Measurements from ENCODE around the gene TMEM154. TPM values are rescaled to one million over a fixed set of nuclear protein-coding genes. Genes with fewer than 3 reads are reported as not detected.

Gene TMEM154
- total and polyA plus RNA-seq, 9 donors: 0.11 to 1.5 (median 0.53) TPM

DNA sequence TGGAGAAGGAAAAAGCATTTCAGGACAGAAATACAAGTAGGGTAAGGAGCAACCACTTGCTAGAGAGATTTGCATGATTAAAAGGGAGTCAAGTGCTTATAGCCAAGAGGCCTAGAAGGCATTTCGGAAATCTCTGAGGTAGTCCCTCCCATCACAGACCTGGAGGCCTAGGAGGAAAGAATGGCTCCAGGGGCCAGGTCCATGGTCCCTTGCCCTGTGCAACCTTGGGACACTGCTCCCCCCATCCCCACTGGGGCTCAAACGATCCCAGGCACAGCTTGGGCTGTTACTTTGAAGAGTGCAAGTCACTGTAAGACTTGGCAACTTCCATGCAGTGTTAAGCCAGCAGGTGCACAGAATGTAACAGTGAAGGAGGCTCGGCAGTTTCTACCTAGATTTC is 92.7 kb downstream of the TMEM154 start:
- TF ChIP-seq, protein P1, sequence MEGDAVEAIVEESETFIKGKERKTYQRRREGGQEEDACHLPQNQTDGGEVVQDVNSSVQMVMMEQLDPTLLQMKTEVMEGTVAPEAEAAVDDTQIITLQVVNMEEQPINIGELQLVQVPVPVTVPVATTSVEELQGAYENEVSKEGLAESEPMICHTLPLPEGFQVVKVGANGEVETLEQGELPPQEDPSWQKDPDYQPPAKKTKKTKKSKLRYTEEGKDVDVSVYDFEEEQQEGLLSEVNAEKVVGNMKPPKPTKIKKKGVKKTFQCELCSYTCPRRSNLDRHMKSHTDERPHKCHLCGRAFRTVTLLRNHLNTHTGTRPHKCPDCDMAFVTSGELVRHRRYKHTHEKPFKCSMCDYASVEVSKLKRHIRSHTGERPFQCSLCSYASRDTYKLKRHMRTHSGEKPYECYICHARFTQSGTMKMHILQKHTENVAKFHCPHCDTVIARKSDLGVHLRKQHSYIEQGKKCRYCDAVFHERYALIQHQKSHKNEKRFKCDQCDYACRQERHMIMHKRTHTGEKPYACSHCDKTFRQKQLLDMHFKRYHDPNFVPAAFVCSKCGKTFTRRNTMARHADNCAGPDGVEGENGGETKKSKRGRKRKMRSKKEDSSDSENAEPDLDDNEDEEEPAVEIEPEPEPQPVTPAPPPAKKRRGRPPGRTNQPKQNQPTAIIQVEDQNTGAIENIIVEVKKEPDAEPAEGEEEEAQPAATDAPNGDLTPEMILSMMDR (IDR thresholded peaks at IDR 0.05): no peak
- TF ChIP-seq EP300 (IDR thresholded peaks at IDR 0.05): no peak
- TF ChIP-seq POLR2A (IDR thresholded peaks at IDR 0.05): no peak
- DNase-seq: no peak
- WGBS, 3 donors: 86 to 88% (median 87%) methylated on average over 3 of the region's 3 CpGs
- intact Hi-C loops (cut with DNase I): no loop called here
- no peak overlapping the region for H3K27ac ChIP-seq
- no peaks in the 10 kb centered on the region for H3K27me3 ChIP-seq
- H3K9me3 ChIP-seq: no peaks in the 10 kb centered on the region
- H3K36me3 ChIP-seq: no peaks in the 10 kb centered on the region
- H3K4me1 ChIP-seq (ENCODE audit: insufficient read depth): no peaks in the 10 kb centered on the region
- no peak overlapping the region for H3K4me3 ChIP-seq

DNA sequence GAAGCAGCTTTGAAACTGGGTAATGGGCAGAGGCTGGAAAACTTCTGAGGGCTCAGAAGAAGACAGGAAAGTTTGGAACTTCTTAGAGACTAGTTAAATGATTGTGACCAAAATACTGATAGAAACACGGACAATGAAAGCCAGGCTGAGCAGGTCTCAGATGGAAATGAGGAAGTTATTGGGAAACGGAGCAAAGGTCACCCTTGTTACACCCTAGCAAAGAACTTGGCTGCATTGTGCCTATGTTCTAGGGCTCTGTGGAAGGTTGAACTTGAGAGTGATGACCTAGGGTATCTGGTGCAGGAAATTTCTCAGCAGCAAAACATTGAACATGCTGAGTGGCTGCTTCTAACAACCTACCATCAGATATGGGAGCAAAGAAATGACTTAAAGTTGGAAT is 93.1 kb downstream of the TMEM154 start:
- Histone ChIP-seq H3K4me3 (no peak overlapping the region), H3K27ac (no peak overlapping the region), H3K36me3 (no peaks in the 10 kb centered on the region), H3K9me3 (no peaks in the 10 kb centered on the region), H3K27me3 (no peaks in the 10 kb centered on the region), H3K4me1 (ENCODE audit: insufficient read depth) (no peaks in the 10 kb centered on the region)
- 87 to 90% (median 87%) methylated on average over 2 of the region's 2 CpGs for WGBS, 3 donors
- TF ChIP-seq POLR2A (IDR thresholded peaks at IDR 0.05): no peak
- TF ChIP-seq, protein P1 (IDR thresholded peaks at IDR 0.05): no peak
- no peak for TF ChIP-seq EP300 (IDR thresholded peaks at IDR 0.05)
- intact Hi-C loops (cut with DNase I): no loop called here
- DNase-seq: no peak

DNA sequence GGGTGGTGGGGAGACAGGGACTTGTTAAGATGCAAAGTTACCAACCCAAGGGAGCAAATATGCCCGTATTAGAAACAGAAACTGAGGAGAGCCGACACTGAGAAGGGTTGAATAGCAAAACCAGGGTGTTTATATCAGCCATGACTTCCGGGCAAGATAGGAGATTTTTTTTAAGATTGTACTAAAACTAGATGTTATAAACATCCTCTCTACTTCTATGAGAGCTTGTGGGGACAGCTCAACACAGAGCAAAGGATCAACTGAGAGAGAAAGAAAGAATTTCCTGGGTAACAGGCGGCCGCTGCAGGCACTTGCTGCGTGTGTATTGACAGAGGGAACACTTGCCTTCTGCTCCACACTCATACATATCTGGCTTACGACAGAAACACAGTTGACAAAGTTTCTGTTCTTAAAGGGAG is 94.8 kb downstream of the TMEM154 start:
- Histone ChIP-seq H3K9me3 (no peaks in the 10 kb centered on the region), H3K4me1 (ENCODE audit: insufficient read depth) (no peaks in the 10 kb centered on the region), H3K27me3 (no peaks in the 10 kb centered on the region), H3K27ac (no peak overlapping the region), H3K4me3 (no peak overlapping the region), H3K36me3 (no peaks in the 10 kb centered on the region)
- no peak for TF ChIP-seq EP300 (IDR thresholded peaks at IDR 0.05)
- TF ChIP-seq, protein P1 (IDR thresholded peaks at IDR 0.05): no peak
- no peak for TF ChIP-seq POLR2A (IDR thresholded peaks at IDR 0.05)
- WGBS, 3 donors: 77 to 86% (median 79%) methylated on average over 7 of the region's 7 CpGs
- DNase-seq: no peak
- intact Hi-C loops (cut with DNase I): no loop called here

DNA sequence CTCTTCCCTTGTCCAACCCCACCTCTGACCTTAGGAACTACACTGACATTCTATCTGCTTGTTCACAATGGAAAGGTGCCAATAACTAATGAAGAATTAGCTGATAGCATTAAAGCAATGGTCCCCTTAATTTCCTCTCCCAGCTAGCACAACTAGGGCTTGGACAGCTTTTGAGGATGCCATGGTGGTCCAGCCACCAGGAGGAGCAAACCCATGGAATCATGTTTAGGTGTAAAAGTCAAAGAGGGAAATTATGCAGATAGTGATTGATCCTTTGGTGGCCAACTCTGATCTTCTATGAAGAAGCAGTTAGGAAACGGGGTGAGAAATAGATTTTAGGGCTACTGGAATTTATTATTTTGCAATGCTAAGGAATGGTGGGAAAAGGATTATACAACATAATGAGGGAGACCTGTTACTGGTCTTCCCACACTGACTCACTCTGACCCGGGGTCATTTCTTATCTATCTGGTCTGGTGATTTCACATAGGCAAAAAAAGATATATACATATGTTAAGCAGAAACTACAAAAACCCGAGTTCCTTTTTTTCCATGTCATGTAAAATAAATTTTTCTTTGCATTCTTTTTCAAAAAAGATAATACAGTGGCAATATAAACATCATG is 98.1 kb downstream of the TMEM154 start:
- TF ChIP-seq, protein P1 (IDR thresholded peaks at IDR 0.05): no peak
- no peak for TF ChIP-seq POLR2A (IDR thresholded peaks at IDR 0.05)
- no peak for TF ChIP-seq EP300 (IDR thresholded peaks at IDR 0.05)
- Histone ChIP-seq H3K27me3 (no peaks in the 10 kb centered on the region), H3K36me3 (no peaks in the 10 kb centered on the region), H3K27ac (no peak overlapping the region), H3K4me1 (ENCODE audit: insufficient read depth) (no peaks in the 10 kb centered on the region), H3K4me3 (no peak overlapping the region), H3K9me3 (no peaks in the 10 kb centered on the region)
- WGBS, 3 donors: 58 to 62% (median 61%) methylated on average over 3 of the region's 3 CpGs
- DNase-seq: no peak
- intact Hi-C loops (cut with DNase I): no loop called here

All from ovary (tissue), 9 donors.